Parathyroid adenoma (tissue), 2 donors: ENCODE results near the gene PCDHB7.
A peak's percentile ranks its signal among the peaks of the same experiment; 100 is the strongest.
"Not testable (repeated sequence)": the region's sequence is repeated elsewhere in the genome, so short reads cannot be mapped to it uniquely, and the experiment has no call there.

ENCODE experiments used
- H2AFZ ChIP-seq: fragments of 300-600 bp; sonication (generic); one replicate; pipeline ENCODE4 v1.7.0; 2017; ENCODE audit warnings: antibody characterized with exemption, mild to moderate bottlenecking
- H3K27ac ChIP-seq: fragments of 300-600 bp; sonication (generic); one replicate; pipeline ENCODE4 v1.7.0; 2017
- H3K27me3 ChIP-seq: fragments of 300-600 bp; sonication (generic); one replicate; pipeline ENCODE4 v1.7.0; 2017; ENCODE audit warnings: low read length; ENCODE audit not compliant: control insufficient read depth, insufficient read depth
- H3K36me3 ChIP-seq: fragments of 300-600 bp; sonication (generic); one replicate; pipeline ENCODE4 v1.7.0; 2017; ENCODE audit warnings: low read length; ENCODE audit not compliant: control insufficient read depth, insufficient read depth
- H3K4me1 ChIP-seq: fragments of 300-600 bp; sonication (generic); one replicate; pipeline ENCODE4 v1.7.0; 2017; ENCODE audit warnings: control low read depth
- H3K4me2 ChIP-seq: fragments of 300-600 bp; sonication (generic); one replicate; pipeline ENCODE4 v1.7.0; 2017; ENCODE audit warnings: low read length
- H3K4me3 ChIP-seq: fragments of 300-600 bp; sonication (generic); one replicate; pipeline ENCODE4 v1.7.0; 2017; ENCODE audit warnings: low read depth, low read length
- H3K79me2 ChIP-seq: fragments of 300-600 bp; sonication (generic); one replicate; pipeline ENCODE4 v1.7.0; 2017; ENCODE audit warnings: control low read depth
- H3K9ac ChIP-seq: fragments of 300-600 bp; sonication (generic); one replicate; pipeline ENCODE4 v1.7.0; 2017; ENCODE audit warnings: mild to moderate bottlenecking
- H3K9me3 ChIP-seq: fragments of 300-600 bp; sonication (generic); one replicate; pipeline ENCODE4 v1.7.0; 2017; ENCODE audit warnings: low read length; ENCODE audit not compliant: control insufficient read depth
- TF ChIP-seq, protein P1 (sequence below): fragments of 300-600 bp; sonication (generic); IDR thresholded peaks from one replicate; pipeline ENCODE4 v1.7.0; 2017; ENCODE audit warnings: antibody characterized with exemption, mild to moderate bottlenecking
- donor health status: primary hyperparathyroidism.

Gene PCDHB7

DNA sequence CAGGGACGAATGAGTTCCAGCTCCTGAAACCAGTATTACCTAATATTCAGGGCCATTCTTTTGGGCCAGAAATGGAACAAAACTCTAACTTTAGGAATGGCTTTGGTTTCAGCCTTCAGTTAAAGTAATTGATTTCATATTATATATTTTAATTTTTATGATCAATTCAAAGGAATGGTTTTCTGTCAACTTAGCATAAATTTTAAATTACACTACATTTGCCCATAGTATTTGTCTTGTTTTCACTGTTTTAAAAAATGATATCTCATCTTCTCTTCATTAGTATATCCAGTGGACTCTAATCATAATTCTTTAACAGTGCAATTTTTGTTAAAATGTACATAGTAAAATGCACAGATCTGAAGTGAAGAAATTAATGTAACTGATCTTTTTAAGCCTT is 7.9 kb downstream of the PCDHB7 start:
- H3K9ac ChIP-seq, result no peak overlapping the region
- H3K4me1 ChIP-seq, result no peaks in the 10 kb centered on the region
- no peak overlapping the region for H3K4me2 ChIP-seq
- H3K79me2 ChIP-seq, result no peaks in the 10 kb centered on the region
- H3K9me3 ChIP-seq, result no peaks in the 10 kb centered on the region
- TF ChIP-seq, protein P1, sequence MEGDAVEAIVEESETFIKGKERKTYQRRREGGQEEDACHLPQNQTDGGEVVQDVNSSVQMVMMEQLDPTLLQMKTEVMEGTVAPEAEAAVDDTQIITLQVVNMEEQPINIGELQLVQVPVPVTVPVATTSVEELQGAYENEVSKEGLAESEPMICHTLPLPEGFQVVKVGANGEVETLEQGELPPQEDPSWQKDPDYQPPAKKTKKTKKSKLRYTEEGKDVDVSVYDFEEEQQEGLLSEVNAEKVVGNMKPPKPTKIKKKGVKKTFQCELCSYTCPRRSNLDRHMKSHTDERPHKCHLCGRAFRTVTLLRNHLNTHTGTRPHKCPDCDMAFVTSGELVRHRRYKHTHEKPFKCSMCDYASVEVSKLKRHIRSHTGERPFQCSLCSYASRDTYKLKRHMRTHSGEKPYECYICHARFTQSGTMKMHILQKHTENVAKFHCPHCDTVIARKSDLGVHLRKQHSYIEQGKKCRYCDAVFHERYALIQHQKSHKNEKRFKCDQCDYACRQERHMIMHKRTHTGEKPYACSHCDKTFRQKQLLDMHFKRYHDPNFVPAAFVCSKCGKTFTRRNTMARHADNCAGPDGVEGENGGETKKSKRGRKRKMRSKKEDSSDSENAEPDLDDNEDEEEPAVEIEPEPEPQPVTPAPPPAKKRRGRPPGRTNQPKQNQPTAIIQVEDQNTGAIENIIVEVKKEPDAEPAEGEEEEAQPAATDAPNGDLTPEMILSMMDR, result no peak
- H3K27me3 ChIP-seq, result peaks cover 9% of the 10 kb centered on the region
- H3K27ac ChIP-seq, result no peak overlapping the region
- H3K36me3 ChIP-seq, result peaks cover 3% of the 10 kb centered on the region
- H2AFZ ChIP-seq, result no peak overlapping the region
- H3K4me3 ChIP-seq, result no peak overlapping the region

DNA sequence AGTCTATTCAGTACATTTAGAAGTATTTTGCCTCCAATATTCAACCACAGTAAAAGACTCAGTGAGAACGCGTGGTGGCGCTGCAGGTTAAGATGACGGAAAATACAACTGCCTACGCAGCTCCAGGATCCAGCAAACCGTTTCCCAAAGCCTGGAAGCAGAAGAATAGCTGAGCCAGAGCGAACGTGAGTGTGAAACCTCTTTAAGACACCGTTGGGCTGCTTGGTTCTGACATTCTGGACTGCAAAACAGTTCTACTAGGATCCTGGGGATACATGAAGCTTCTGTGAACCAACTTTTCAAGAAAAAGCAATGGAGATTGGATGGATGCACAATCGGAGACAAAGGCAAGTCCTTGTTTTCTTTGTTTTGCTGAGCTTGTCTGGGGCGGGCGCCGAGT is 9.8 kb downstream of the PCDHB7 start, which contains the start of gene PCDHB16:
PCDHB16 (plus strand) TSS at position 140 of the 400 bp plus-strand sequence; CDS start at position 313, 173 bp downstream.
- H3K27me3 ChIP-seq, result peaks cover 8% of the 10 kb centered on the region
- no peaks in the 10 kb centered on the region for H3K9me3 ChIP-seq
- peaks cover 3% of the 10 kb centered on the region for H3K36me3 ChIP-seq
- TF ChIP-seq, protein P1, result peak; percentile 49
- H3K9ac ChIP-seq, result no peak within 1 kb of the TSS
- H3K27ac ChIP-seq, result peak within 1 kb of the TSS; percentile 60
- no peaks in the 10 kb centered on the region for H3K79me2 ChIP-seq
- peak within 1 kb of the TSS; percentile 35 for H3K4me3 ChIP-seq
- peak within 1 kb of the TSS; percentile 23 for H3K4me2 ChIP-seq
- no peaks in the 10 kb centered on the region for H3K4me1 ChIP-seq
- H2AFZ ChIP-seq, result peak within 1 kb of the TSS; percentile 44

GRCh38 chr5:141184117-141184855 is 11.8 kb downstream of the PCDHB7 start:
- H3K4me1 ChIP-seq, H3K79me2 ChIP-seq, H3K27me3 ChIP-seq, H3K9ac ChIP-seq, H3K27ac ChIP-seq, H2AFZ ChIP-seq, H3K4me2 ChIP-seq, H3K9me3 ChIP-seq, H3K36me3 ChIP-seq, H3K4me3 ChIP-seq: not testable (repeated sequence)

- no peak within 1 kb of the TSS for H3K4me3 ChIP-seq
- H3K9ac ChIP-seq, result no peak within 1 kb of the TSS
- H2AFZ ChIP-seq, result no peak within 1 kb of the TSS
- peaks cover 2% of the 10 kb centered on the region for H3K27me3 ChIP-seq
- no peak within 1 kb of the TSS for H3K4me2 ChIP-seq
- H3K36me3 ChIP-seq, result peaks cover 3% of the 10 kb centered on the region
- no peaks in the 10 kb centered on the region for H3K9me3 ChIP-seq
- TF ChIP-seq, protein P1, result no peak
- no peak within 1 kb of the TSS for H3K27ac ChIP-seq
- H3K4me1 ChIP-seq, result no peaks in the 10 kb centered on the region
- no peaks in the 10 kb centered on the region for H3K79me2 ChIP-seq
These were observed 14.6 kb downstream of the PCDHB7 start, which contains the start of gene PCDHB9 for GRCh38 chr5:141186897-141187512. TSS of gene PCDHB9 (plus strand) at chr5:141187161. CDS start at chr5:141187319, 158 bp downstream.

- not testable (repeated sequence) for H3K4me2 ChIP-seq, H3K27ac ChIP-seq, H3K36me3 ChIP-seq, H3K4me1 ChIP-seq, H3K79me2 ChIP-seq, H3K27me3 ChIP-seq, H3K9me3 ChIP-seq, H3K9ac ChIP-seq, H3K4me3 ChIP-seq, H2AFZ ChIP-seq
These were observed 16.2 kb downstream of the PCDHB7 start for GRCh38 chr5:141188682-141189081.

GRCh38 chr5:141189131-141189530 is 16.7 kb downstream of the PCDHB7 start:
- not testable (repeated sequence) for H3K4me1 ChIP-seq, H3K4me3 ChIP-seq, H3K27me3 ChIP-seq, H2AFZ ChIP-seq, H3K27ac ChIP-seq, H3K36me3 ChIP-seq, H3K4me2 ChIP-seq, H3K9ac ChIP-seq, H3K9me3 ChIP-seq, H3K79me2 ChIP-seq
